Stimulated activated CD4-positive, alpha-beta T cell treated with anti-CD3 and anti-CD28 coated beads, Interleukin-15, amount 100 ng/mL, for 1 hour (primary cell): ENCODE results near the gene IGF2.
A peak's percentile ranks its signal among the peaks of the same experiment; 100 is the strongest.

Experiments used
- DNase-seq, 2 donors: peaks; one replicate each; pipeline ENCODE4 v3.0.0-alpha.2; 2020; ENCODE audit warnings: low read depth in 1 of 2, low spot score in 1 of 2

IGF2 gene

GRCh38 chr11:2093575-2094353 is 45.4 kb downstream of the IGF2 start:
- DNase-seq, result no peak

- peak in 1 of 2 donors; percentile 39 for DNase-seq
These were observed 46.2 kb downstream of the IGF2 start for GRCh38 chr11:2092956-2093412.

- no peak for DNase-seq
These were observed 46.7 kb downstream of the IGF2 start for GRCh38 chr11:2092464-2092910.

GRCh38 chr11:2091786-2092463 is 47.3 kb downstream of the IGF2 start:
- no peak for DNase-seq

- no peak for DNase-seq
These were observed 48.0 kb downstream of the IGF2 start for GRCh38 chr11:2091112-2091746.

- DNase-seq, result no peak
These were observed 48.7 kb downstream of the IGF2 start for GRCh38 chr11:2090172-2091111.

GRCh38 chr11:2089536-2090165 is 49.5 kb downstream of the IGF2 start:
- DNase-seq, result no peak

GRCh38 chr11:2088746-2089535 is 50.2 kb downstream of the IGF2 start:
- no peak for DNase-seq

- no peak for DNase-seq
These were observed 50.9 kb downstream of the IGF2 start for GRCh38 chr11:2088284-2088683.

GRCh38 chr11:2086239-2087040 is 52.7 kb downstream of the IGF2 start:
- DNase-seq, result no peak

- DNase-seq, result no peak
These were observed 53.7 kb downstream of the IGF2 start for GRCh38 chr11:2085251-2086066.

GRCh38 chr11:2084721-2085120 is 54.5 kb downstream of the IGF2 start:
- no peak for DNase-seq
